Endothelial cell (in vitro differentiated cells): Measurements from ENCODE around the gene SEC63. TPM values are rescaled to one million over a fixed set of nuclear protein-coding genes. Genes with fewer than 3 reads are reported as not detected.

Experiments
- DNase-seq: peaks from one replicate; pipeline ENCODE4 v3.0.0; 2021; ENCODE audit warnings: low spot score
- H3K27ac Mint-ChIP-seq: one replicate; pipeline ENCODE4 v1.8.0; 2021; ENCODE audit warnings: mixed read lengths, inconsistent platforms; ENCODE audit not compliant: unreplicated experiment
- H3K27me3 Mint-ChIP-seq: one replicate; pipeline ENCODE4 v1.8.0; 2021; ENCODE audit warnings: mild to moderate bottlenecking, moderate library complexity, mixed read lengths, inconsistent platforms; ENCODE audit not compliant: unreplicated experiment
- H3K36me3 Mint-ChIP-seq: one replicate; pipeline ENCODE4 v1.8.0; 2021; ENCODE audit warnings: mild to moderate bottlenecking, low read depth, mixed read lengths, inconsistent platforms; ENCODE audit not compliant: unreplicated experiment
- H3K4me1 Mint-ChIP-seq: one replicate; pipeline ENCODE4 v1.8.0; 2021; ENCODE audit warnings: mild to moderate bottlenecking, mixed read lengths, inconsistent platforms; ENCODE audit not compliant: unreplicated experiment
- H3K4me3 Mint-ChIP-seq: one replicate; pipeline ENCODE4 v1.8.0; 2021; ENCODE audit warnings: mild to moderate bottlenecking, mixed read lengths, inconsistent platforms; ENCODE audit not compliant: unreplicated experiment
- H3K9me3 Mint-ChIP-seq: one replicate; pipeline ENCODE4 v1.8.0; 2021; ENCODE audit warnings: mixed read lengths, inconsistent platforms; ENCODE audit not compliant: unreplicated experiment
- total RNA-seq: library from RNA; stranded (reverse); fragmentation: NEBNext Ultra II Directional; extraction: Animal tissue kit (Norgen Biotek cat#: 25700); gene quantifications from one replicate; pipeline ENCODE4 v1.2.1, GENCODE V29; 2021; ENCODE audit not compliant: unreplicated experiment
- TF ChIP-seq, protein P1 (sequence below): fragments of 200-600 bp; sonication (generic); IDR thresholded peaks from one replicate; pipeline ENCODE4 v1.5.0; 2021; ENCODE audit warnings: antibody characterized with exemption; ENCODE audit not compliant: unreplicated experiment

SEC63 gene
- total RNA-seq, 1 donor from 2014 or later: 120 TPM

DNA sequence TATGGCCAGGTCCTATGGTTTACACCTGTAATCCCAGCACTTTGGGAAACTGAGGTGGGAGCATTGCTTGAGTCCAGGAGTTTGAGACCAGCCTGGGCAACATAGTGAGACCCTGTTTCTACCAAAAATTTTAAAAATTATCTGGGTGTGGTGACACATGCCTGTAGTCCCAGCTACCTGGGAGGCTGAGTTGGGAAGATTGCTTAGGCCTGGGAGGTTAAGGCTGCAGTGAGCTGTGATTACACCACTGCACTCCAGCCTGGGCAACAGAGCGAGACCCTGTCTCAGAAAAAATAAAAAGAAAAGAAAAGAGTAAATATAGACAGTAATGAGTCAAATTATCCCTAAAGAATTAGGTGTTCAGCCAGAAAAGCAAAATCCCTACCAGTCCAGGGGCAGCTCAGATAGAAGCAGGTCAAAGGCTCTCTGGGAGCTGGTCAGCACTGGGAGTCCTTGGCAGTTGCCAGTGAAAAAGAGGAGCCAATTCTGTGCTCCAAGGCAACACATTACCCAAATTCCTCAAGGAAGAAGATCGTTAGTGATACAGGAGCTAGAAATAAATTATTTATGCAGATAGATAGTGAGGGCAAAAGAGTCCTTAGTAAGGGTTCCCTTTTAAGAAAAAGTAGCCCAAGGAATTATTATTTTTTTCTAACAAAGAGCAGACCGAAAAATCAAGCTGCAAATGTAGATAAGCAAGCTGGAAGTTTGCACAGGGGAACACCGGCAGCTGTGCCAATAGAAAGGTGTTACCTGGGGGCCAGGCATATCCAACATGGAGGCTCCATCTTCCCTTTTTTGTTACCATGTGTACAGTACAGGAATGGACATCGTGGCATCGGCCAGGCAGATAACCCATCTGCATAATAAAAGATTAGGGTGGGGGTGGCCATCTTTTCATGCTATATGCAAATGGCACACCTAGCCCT lies 31.4 kb upstream of the SEC63 start:
- TF ChIP-seq, protein P1, sequence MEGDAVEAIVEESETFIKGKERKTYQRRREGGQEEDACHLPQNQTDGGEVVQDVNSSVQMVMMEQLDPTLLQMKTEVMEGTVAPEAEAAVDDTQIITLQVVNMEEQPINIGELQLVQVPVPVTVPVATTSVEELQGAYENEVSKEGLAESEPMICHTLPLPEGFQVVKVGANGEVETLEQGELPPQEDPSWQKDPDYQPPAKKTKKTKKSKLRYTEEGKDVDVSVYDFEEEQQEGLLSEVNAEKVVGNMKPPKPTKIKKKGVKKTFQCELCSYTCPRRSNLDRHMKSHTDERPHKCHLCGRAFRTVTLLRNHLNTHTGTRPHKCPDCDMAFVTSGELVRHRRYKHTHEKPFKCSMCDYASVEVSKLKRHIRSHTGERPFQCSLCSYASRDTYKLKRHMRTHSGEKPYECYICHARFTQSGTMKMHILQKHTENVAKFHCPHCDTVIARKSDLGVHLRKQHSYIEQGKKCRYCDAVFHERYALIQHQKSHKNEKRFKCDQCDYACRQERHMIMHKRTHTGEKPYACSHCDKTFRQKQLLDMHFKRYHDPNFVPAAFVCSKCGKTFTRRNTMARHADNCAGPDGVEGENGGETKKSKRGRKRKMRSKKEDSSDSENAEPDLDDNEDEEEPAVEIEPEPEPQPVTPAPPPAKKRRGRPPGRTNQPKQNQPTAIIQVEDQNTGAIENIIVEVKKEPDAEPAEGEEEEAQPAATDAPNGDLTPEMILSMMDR: no peak
- no peaks in the 10 kb centered on the region for H3K9me3 Mint-ChIP-seq
- DNase-seq: no peak
- peak overlapping the region; percentile 76 for H3K27ac Mint-ChIP-seq
- peaks cover 3% of the 10 kb centered on the region for H3K27me3 Mint-ChIP-seq
- H3K36me3 Mint-ChIP-seq: peaks cover 8% of the 10 kb centered on the region
- no peak overlapping the region for H3K4me3 Mint-ChIP-seq
- H3K4me1 Mint-ChIP-seq: peaks cover 30% of the 10 kb centered on the region

DNA sequence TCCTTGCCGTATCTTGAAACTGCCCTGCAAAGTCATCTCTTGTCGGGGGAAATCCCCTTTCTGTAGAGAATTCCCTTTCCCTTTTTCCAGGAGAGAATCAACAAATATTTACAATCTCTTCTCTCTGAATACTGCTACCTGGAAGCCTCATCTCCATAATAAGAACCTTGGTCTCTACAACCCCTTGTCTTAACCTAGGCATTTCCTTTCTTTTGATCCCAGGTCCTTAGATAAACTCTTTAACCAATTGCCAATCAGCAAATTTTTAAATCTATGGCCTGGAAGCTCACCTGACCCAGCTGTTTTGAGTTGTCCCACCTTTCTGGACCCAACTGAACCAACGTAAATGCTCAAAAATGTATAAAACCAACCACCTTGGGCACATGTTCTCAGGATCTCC lies 30.6 kb upstream of the SEC63 start:
- Mint-ChIP-seq H3K9me3 (no peaks in the 10 kb centered on the region), H3K36me3 (peaks cover 8% of the 10 kb centered on the region), H3K4me1 (peaks cover 30% of the 10 kb centered on the region), H3K27ac (no peak overlapping the region), H3K27me3 (peaks cover 4% of the 10 kb centered on the region), H3K4me3 (no peak overlapping the region)
- TF ChIP-seq, protein P1: no peak
- DNase-seq: no peak

DNA sequence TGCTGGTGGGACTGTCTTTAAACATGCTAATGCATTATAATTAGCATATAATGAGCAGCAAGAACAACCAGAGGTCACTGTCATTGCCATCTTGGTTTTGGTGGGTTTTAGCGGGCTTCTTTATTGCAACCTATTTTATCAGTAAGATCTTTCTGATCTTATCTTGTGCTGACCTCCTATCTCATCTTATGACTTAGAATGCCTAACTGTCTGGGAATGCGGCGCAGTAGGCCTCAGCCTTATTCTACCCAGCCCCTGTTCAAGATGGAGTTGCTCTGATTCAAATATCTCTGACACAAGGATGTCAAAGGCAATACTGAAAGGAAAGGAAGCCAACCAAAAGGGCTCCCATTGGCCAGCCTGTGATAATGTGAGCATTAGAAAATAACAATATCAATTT lies 29.8 kb upstream of the SEC63 start:
- H3K36me3 Mint-ChIP-seq: peaks cover 8% of the 10 kb centered on the region
- no peak overlapping the region for H3K4me3 Mint-ChIP-seq
- TF ChIP-seq, protein P1: no peak
- H3K27me3 Mint-ChIP-seq: peaks cover 6% of the 10 kb centered on the region
- no peak overlapping the region for H3K27ac Mint-ChIP-seq
- no peak for DNase-seq
- H3K9me3 Mint-ChIP-seq: no peaks in the 10 kb centered on the region
- H3K4me1 Mint-ChIP-seq: peaks cover 30% of the 10 kb centered on the region

DNA sequence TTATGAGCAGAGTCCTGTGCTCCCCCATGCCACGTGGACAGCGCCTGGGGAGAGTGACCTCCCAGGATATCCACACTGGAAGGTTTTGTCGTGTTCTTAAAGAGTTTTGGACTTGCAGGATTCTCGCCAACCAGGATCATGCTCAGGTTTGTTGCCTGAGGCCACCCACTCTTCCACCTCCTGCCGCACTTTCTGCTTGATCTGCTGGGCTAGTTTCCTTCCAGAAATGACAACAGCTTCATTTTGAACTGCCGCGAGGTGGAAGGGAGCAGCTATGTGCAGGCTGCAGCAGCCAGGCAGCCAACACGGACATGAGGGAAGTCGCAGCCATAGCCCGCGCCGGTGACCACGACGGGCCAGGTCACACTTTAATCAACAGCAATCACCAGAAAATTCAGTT lies 27.7 kb upstream of the SEC63 start:
- DNase-seq: no peak
- TF ChIP-seq, protein P1: no peak
- H3K9me3 Mint-ChIP-seq: no peaks in the 10 kb centered on the region
- no peak overlapping the region for H3K4me3 Mint-ChIP-seq
- H3K36me3 Mint-ChIP-seq: peaks cover under 1% of the 10 kb centered on the region
- H3K4me1 Mint-ChIP-seq: peaks cover 17% of the 10 kb centered on the region
- H3K27me3 Mint-ChIP-seq: peaks cover 5% of the 10 kb centered on the region
- H3K27ac Mint-ChIP-seq: no peak overlapping the region

DNA sequence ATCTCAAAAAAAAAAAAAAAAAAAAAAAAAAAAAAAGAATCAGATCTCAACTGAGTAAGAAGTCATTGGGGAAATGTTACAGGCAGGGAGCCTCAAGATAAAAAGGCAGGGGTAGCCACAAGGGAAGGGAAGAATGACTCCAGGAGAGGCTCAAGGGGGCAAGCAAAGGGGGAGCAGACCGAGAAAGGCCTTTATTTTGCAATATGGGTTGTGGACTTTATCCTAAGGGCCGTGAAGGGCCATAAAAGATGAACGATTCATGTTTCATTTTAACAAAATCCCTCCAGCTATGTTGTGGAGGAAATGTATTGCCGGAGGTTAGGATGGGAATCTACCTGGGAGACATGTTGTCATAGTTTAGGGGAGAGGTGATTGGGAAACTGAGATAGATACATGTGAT lies 25.8 kb upstream of the SEC63 start:
- peaks cover 5% of the 10 kb centered on the region for H3K27me3 Mint-ChIP-seq

More for the DNA sequence above, 25.8 kb upstream of the SEC63 start:
- peaks cover 3% of the 10 kb centered on the region for H3K4me1 Mint-ChIP-seq
- peak overlapping the region; percentile 0 for H3K4me3 Mint-ChIP-seq
- TF ChIP-seq, protein P1: no peak
- DNase-seq: no peak
- no peak overlapping the region for H3K27ac Mint-ChIP-seq
- H3K36me3 Mint-ChIP-seq: no peaks in the 10 kb centered on the region
- H3K9me3 Mint-ChIP-seq: no peaks in the 10 kb centered on the region
